OCI-LY1 (cell line): Measurements from ENCODE around the gene KCNMA1.

Experiments used
- CTCF ChIP-seq: fragments of 200-600 bp; sonication (generic), shearing (Covaris generic); IDR thresholded peaks from 2 replicates; pipeline ENCODE4 v1.5.1; 2017; ENCODE audit warnings: mild to moderate bottlenecking, antibody characterized with exemption, low read length, moderate library complexity, mixed read lengths
- EZH2 ChIP-seq: fragments of 200-600 bp; sonication (generic), shearing (Covaris generic); IDR thresholded peaks from 2 replicates; pipeline ENCODE4 v1.8.0; 2017; ENCODE audit warnings: borderline replicate concordance, mixed run types, mild to moderate bottlenecking, antibody characterized with exemption, low read length, moderate library complexity, mixed read lengths

DNA sequence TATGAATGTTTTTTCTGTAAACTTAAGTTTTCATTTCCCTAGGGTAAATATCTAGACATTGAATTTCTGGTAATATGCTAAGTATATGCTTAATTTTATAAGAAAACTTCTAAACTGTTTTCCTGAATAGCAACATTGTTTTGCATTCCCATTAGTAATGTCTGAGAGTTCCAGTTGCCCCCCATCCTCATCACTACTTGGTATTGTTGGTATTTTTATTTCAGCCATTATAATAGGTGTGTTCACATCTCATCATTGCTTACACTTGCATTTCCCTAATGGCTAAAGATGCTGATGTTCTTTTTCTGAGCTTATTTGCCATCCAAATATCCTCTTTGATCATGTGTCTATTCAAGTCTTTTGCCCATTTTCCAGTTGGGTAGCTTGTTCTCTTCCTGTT, 269.6 kb downstream of the KCNMA1 start:
- TF ChIP-seq CTCF = no peak
- no peak for TF ChIP-seq EZH2
